ENCODE measurements around the gene HSPB8.

DNA sequence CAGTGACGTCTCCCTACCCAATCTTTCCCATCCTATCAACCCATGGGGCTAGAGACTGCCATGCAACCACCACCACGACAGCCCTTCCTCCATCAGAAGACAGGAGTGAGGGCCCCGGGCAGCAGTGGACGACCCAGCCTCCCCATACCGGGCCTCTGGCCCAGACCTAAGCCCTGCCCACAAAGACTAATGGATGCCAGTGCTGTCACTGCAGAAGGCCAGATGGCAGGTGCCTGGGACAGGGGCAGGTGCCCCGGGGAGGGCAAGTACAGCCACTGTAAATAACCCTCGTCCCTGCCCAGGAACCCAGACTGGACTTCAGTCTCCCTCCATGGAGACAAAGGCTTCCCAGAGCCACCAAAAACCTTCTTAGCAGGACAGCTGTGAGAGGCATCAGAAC lies 20.3 kb upstream of the HSPB8 start:
- TF ChIP-seq POLR2A (IDR thresholded peaks at IDR 0.05; ENCODE audit: low read length) (no peak), CTCF (IDR thresholded peaks at IDR 0.05) (no peak), JUNB (IDR thresholded peaks at IDR 0.05) (no peak), NFE2L2 (conservative IDR thresholded peaks at IDR 0.05; ENCODE audit: low read length) (no peak), CEBPB (IDR thresholded peaks at IDR 0.05) (no peak), RFX5 (IDR thresholded peaks at IDR 0.05) (no peak), MAZ (IDR thresholded peaks at IDR 0.05; ENCODE audit: borderline replicate concordance, low read depth, low read length) (no peak), RAD21 (conservative IDR thresholded peaks at IDR 0.05 in 1 of 2, IDR thresholded peaks at IDR 0.05 in 1 of 2) (no peak)
- TF ChIP-seq, protein P1, sequence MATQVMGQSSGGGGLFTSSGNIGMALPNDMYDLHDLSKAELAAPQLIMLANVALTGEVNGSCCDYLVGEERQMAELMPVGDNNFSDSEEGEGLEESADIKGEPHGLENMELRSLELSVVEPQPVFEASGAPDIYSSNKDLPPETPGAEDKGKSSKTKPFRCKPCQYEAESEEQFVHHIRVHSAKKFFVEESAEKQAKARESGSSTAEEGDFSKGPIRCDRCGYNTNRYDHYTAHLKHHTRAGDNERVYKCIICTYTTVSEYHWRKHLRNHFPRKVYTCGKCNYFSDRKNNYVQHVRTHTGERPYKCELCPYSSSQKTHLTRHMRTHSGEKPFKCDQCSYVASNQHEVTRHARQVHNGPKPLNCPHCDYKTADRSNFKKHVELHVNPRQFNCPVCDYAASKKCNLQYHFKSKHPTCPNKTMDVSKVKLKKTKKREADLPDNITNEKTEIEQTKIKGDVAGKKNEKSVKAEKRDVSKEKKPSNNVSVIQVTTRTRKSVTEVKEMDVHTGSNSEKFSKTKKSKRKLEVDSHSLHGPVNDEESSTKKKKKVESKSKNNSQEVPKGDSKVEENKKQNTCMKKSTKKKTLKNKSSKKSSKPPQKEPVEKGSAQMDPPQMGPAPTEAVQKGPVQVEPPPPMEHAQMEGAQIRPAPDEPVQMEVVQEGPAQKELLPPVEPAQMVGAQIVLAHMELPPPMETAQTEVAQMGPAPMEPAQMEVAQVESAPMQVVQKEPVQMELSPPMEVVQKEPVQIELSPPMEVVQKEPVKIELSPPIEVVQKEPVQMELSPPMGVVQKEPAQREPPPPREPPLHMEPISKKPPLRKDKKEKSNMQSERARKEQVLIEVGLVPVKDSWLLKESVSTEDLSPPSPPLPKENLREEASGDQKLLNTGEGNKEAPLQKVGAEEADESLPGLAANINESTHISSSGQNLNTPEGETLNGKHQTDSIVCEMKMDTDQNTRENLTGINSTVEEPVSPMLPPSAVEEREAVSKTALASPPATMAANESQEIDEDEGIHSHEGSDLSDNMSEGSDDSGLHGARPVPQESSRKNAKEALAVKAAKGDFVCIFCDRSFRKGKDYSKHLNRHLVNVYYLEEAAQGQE (IDR thresholded peaks at IDR 0.05) = no peak

Measured in A549 (cell line).